HT1080 (cell line): ENCODE measurements around the gene IGF2BP2. TPM values are rescaled to one million over a fixed set of nuclear protein-coding genes. Genes with fewer than 3 reads are reported as not detected.
A peak's percentile ranks its signal among the peaks of the same experiment; 100 is the strongest.

ENCODE experiments used
- DNase-seq: peaks from one replicate; pipeline ENCODE4 v3.0.0-alpha.2; 2015; ENCODE audit warnings: low read depth
- total RNA-seq: library from RNA; depleted of rRNA; stranded (reverse); fragments of >200 nt; shearing (Covaris generic); gene quantifications from 2 replicates; pipeline ENCODE4 v1.2.3, GENCODE V29; 2014

The IGF2BP2 gene
- total RNA-seq, 1 experiment from 2014 or later, result 157 TPM

GRCh38 chr3:185767002-185767688 is 57.7 kb downstream of the IGF2BP2 start:
- DNase-seq, result peak; percentile 65

DNA sequence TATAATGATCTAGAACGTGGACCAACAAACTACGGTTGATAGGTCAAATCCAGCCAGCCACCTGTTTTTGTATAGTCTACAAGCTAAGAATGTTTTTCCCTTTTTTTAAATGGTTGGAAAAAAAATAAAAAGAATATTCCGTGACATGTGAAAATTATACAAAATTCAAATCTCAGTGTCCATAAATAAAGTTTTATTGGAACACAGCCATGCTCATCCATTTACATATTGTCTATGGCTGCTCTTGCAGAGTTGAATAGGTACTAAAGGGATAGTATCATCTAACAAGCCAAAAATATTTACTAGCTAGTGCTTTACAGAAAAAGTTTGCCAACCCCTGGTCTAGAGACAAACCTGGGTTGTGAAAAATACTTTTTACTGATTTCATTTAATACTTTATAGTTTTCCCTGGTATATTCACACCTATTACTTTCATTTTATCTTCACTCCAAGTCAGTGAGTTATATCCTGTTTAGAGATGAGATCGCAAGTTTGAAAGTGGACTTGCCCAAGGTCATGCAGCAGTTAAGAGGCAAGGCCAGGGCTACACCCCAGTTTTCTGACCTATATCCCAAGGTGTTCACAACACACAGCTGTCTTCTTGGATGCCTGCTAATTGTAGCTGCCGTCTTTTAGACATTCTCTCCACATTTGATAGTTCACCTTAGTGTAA is 58.4 kb downstream of the IGF2BP2 start:
- peak; percentile 63 for DNase-seq

GRCh38 chr3:185764980-185765370 is 59.9 kb downstream of the IGF2BP2 start:
- no peak for DNase-seq

- peak; percentile 63 for DNase-seq
Observed at GRCh38 chr3:185764163-185764979, 60.5 kb downstream of the IGF2BP2 start.

GRCh38 chr3:185763347-185764005 is 61.4 kb downstream of the IGF2BP2 start:
- DNase-seq, result peak; percentile 43

GRCh38 chr3:185760550-185760949 is 64.3 kb downstream of the IGF2BP2 start:
- no peak for DNase-seq

DNA sequence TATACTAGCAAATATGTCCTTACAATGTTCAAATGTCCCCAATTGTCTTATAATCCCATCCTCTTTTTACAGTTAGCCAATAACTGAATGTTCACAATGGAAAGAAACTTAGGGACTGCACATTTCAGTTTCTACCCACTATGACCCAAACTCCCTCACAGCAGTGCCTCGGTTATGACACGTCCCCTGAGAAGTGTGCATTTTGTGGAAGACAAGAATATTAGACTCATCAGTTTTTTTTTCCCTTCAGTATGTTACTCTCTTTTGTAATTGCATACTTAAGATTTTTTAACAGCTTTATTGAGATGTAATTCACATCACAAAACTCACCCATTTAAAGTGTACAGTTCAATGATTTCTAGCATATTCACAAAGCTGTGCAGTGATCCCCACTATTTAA is 64.8 kb downstream of the IGF2BP2 start:
- DNase-seq, result no peak

GRCh38 chr3:185759512-185759911 is 65.3 kb downstream of the IGF2BP2 start:
- DNase-seq, result no peak

GRCh38 chr3:185758912-185759311 is 65.9 kb downstream of the IGF2BP2 start:
- DNase-seq, result no peak

DNA sequence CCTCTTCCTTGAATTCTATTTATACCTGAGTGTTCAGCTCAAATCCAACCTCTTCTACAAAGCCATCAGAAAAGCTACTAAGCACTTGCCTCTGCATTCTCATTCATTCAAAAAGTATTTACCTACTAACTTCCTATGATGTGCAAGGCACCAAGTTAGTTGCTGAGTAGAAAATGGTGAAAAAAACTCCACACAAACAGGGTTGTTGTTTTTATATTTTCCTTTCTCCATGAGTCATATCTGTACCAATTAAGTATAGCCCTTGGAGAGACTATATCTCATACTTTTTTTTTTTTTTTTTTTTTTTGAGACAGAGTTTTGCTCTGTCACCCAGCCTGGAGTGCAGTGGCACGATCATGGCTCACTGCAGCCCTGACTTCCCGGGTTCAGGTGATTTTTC is 67.7 kb downstream of the IGF2BP2 start:
- no peak for DNase-seq

- DNase-seq, result no peak
Observed at GRCh38 chr3:185756477-185756876, 68.4 kb downstream of the IGF2BP2 start.

- no peak for DNase-seq
Observed at GRCh38 chr3:185754920-185755319, 69.9 kb downstream of the IGF2BP2 start.

GRCh38 chr3:185753354-185753753 is 71.5 kb downstream of the IGF2BP2 start:
- no peak for DNase-seq

DNA sequence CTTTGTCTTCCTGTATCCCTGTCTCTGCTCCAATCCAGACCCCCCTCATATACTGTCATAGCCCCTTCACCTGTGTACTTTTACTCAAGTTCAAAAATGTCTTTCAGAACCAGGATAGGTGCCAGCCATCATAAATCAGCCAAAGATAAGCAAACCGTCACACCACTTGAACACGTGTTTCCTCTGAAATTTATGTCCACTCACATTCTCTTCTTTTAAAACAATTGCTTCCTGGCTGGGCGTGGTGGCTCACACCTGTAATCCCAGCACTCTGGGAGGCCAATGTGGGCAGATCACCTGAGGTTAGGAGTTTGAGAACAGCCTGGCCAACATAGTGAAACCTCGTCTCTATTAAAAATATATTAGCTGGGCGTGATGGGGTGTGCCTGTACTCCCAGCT is 74.1 kb downstream of the IGF2BP2 start:
- no peak for DNase-seq

DNA sequence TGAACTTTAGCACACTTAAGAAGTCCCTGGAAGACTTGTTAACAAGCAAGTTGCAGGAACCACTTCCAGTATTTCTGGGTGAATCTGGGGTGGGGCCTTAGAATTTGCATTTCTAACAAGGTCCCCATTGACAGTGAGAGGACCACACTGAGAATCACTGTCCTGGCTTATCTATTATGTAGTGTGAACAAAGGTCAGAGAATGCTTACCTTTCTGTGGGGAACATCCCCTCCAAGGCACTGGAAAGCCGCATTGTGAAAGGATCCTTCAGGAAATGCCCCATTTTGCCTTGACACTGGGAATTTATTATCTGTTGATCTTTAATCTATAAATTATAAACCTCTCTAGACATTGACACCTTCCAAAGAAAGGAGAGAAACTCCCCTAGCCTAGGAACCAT is 74.8 kb downstream of the IGF2BP2 start:
- DNase-seq, result no peak

GRCh38 chr3:185746470-185746869 is 78.4 kb downstream of the IGF2BP2 start:
- DNase-seq, result no peak

DNA sequence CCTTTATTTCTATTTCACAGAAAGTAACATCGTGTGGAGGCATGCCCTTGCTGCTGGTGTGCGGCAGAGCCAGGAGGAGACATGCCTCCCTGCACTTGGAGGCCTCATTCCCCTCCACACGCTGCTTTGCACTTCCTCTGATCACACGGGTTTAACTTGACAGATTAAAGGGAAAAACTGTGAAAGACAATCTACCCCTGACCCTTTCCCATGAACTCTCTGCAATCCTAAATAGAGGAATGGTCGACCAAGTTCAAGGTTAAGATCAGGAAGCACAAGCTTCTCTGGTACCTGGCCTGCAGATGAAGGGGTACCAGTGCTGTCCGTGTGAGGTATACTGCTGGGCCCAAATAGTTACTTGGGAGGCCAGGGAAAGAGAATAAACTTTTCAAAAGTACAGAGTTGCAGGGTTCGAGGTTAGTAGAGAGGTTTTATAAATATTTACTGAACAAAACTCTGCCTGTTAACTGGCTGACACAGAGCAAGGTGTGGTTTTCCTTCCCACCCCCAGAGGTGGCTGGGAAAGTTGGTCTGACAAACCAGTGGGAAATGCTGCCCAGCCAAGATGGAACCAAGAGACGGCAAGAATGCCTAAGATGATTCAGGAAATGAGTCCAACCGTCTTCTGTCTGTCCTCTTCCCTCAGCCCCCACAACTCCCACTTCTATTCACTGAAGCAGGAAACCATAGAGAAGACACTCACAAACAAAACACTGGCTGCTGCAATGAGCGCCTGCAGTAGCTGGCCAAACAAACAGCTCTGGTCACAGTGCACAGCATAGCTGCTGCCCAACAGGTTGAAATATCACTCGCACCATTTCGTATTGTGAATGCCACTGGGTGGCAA is 79.6 kb downstream of the IGF2BP2 start:
- DNase-seq, result peak; percentile 99

GRCh38 chr3:185741586-185741985 is 83.3 kb downstream of the IGF2BP2 start:
- DNase-seq, result no peak

DNA sequence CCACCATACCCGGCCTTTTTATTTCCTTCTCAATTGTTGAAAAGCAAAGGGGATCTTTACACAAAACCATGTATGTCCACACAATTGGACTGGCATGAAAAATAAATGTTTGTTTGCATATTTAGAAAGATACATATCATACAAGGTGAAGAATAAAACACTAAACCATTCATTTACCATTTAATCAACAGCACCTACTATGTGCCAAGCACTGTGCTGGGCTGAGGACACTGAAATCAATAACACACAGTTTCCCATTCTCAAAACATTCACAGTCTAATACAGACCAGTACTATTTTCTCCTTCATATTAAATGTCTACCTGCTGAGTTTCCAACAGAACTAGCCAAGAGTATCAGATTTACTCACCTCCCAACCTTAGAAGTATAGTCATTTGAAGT is 84.7 kb downstream of the IGF2BP2 start:
- DNase-seq, result no peak

DNA sequence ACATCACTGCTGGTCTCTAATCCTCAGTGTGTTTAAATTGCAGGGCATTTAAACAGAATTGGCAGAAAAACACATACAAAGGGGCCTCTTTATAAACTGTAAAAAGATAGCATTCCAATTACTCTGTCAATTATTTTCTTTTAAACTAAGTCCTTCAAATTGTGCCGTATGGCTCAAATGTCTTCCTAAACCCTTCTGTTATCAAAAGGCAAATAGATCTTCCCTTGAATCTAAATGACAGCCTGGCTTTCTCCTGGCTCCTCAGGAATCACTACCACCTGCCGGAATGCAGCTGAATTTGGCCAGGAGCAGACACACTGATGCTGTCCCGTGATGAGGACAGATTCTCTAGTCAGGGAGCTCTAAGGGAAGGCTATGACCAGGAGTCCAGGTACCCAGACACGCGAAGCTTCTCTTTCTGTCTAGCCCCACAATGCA is 85.6 kb downstream of the IGF2BP2 start:
- no peak for DNase-seq
